Anterior cingulate cortex (tissue), 58 donors: ENCODE data around the gene RXRA.

Experiments
- DNase-seq, 58 donors: peaks; one replicate each; lab custom pipeline; 2025; lab: John Stamatoyannopoulos, UW

RXRA gene

DNA sequence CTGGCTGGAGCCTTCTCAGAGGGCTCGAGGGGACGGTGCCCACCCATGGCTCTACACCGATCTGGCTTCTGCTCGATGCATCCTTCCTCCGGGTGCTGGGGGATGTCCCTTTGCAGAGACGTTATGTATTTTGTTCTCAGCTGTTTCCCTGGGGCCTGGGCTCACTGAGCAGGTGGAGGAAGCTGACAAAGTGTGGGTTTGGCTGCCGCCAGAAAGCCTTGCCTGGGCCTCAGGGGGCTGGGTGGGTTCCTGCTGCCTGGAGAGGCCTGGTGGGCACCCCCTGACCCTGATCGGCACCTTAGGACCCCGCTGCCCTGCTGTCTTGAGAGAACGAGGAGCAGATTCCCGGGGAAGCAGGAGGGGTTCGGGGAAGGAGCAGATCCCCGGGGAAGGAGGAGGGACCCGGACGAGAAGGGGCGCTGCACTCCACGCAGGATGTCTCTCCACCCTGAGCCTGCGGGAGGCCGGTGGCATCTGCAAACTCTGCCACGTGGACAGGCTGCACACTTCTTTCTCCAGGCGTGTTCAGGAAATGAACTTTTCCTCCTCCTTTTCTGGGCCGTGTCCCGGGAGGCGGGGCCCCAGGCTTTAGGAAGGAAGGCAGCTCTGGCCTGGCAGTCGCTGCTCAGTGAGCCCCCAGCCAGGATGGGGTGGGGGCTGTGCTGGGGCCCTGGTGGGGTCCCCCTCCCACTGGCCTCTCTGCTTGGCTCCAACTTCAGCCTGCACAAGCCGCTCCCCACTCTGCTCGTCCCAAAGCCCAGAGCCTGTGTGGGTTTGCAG is 148.9 kb downstream of the RXRA start:
- peak in 2 of 58 donors; percentile 10 to 18 for DNase-seq

- DNase-seq = no peak
Observed at GRCh38 chr9:134476272-134476941, 150.2 kb downstream of the RXRA start.

- no peak for DNase-seq
Observed at GRCh38 chr9:134476942-134477335, 150.7 kb downstream of the RXRA start.

GRCh38 chr9:134477342-134477925 is 151.2 kb downstream of the RXRA start:
- DNase-seq = peak in 2 of 58 donors; percentile 9 to 25

DNA sequence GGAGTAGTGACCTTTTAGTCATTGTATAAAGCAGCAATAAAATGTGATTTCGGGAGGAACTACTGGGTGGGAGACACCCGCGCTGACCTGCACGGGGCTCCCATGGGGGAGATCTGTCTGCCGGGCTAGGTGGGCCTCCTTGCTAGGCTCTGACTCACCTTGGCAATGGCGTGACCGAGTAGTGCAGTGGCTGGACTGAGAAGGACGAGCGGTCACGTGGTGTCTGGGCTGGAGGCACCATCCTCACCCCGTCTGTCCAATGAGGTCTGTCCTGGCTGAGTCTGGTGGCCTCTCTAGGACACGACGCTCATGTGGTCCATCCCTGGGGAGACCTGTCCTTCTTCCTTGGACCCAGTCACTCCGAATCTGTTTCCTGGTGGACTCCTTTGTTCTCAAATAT is 151.7 kb downstream of the RXRA start:
- no peak for DNase-seq

- DNase-seq = no peak
Observed at GRCh38 chr9:134481762-134482161, 155.5 kb downstream of the RXRA start.

DNA sequence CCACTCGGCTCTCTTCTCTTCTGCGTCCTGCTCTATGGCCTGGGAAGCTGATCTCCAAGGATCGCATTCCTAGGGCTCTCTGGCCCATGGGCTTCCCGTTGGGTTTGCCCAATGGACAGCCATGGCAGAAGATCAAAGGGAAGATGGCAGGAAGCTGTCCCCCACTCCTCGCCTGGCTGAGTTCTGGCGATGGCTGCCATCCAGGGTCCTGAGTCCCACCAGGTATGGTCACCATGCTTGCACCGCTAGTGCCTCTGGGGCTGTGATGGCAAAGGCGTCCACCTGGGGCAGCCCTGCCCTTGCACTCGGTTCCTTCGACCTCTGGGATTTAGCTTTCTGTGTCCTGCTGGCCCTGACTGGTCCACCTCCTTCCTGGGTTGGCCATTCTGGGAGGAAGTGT is 156.0 kb downstream of the RXRA start:
- no peak for DNase-seq

GRCh38 chr9:134483361-134484184 is 157.3 kb downstream of the RXRA start:
- DNase-seq = no peak

DNA sequence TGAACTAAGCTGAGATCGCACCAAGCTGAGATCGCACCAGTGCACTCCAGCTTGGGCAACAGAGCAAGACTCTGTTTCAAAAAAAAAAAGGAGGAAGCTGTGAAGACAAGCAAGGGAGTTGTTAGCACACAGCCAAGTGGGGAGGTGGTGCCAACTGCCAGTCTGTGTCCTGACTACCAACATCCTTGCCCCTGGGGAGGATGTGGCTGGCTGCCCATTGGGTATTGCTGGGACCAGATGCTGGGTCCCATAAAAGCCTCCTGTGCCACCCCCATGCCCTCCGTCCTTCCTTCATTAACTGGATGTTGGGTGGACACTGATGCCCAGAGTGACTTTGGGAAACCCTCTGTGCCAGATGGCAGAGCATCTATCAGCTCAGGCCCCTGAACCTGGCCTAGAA is 158.2 kb downstream of the RXRA start:
- peak in 33 of 58 donors; percentile 9 to 68 (median 27) for DNase-seq

DNA sequence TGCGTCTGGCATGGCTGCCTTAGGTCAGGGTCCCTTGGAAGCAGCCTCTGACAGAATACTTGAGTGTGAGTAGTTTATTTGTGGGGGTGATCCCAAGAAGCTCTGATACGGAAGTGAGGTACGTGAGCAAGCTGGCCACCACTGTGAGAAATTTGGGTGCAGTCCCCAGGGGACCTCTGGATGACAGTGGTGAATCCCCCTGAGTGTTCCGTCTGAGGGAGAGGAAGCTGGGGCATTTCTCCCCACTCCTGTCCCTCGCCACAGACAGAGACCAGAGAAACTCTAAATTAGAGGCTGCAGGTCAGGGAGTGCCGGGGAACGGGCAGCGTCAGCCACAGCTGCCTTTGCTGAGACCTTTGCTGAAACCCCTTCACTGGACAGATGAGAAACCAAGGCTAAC is 159.4 kb downstream of the RXRA start:
- DNase-seq = no peak

- no peak for DNase-seq
Observed at GRCh38 chr9:134486143-134486591, 159.9 kb downstream of the RXRA start.

DNA sequence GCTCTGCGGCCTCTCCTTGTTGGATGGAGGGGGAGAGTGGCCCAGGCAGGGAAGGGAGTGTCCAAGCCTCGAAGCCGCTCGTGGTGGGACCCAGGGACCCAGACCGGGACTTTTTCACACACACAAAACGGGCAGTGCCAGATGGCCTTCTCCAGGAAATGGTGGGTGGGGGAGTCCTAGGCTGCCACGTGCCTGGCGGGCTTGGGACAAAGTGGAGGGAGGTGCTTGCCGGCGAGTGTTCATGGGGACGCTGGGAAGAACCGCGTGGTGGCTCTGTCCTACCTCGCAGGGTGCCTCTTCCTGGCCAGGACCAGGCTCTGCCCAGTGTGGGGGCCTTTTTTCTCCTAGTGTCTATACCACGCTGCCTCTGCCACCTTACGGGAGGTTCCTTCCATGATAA is 160.3 kb downstream of the RXRA start:
- DNase-seq = no peak
